NCI-H2227 (cell line): ENCODE data around the gene FZR1.

Experiments
- DNase-seq: peaks from one replicate; lab custom pipeline; 2025; ENCODE audit not compliant: unreplicated experiment; lab: John Stamatoyannopoulos, UW

Gene FZR1

DNA sequence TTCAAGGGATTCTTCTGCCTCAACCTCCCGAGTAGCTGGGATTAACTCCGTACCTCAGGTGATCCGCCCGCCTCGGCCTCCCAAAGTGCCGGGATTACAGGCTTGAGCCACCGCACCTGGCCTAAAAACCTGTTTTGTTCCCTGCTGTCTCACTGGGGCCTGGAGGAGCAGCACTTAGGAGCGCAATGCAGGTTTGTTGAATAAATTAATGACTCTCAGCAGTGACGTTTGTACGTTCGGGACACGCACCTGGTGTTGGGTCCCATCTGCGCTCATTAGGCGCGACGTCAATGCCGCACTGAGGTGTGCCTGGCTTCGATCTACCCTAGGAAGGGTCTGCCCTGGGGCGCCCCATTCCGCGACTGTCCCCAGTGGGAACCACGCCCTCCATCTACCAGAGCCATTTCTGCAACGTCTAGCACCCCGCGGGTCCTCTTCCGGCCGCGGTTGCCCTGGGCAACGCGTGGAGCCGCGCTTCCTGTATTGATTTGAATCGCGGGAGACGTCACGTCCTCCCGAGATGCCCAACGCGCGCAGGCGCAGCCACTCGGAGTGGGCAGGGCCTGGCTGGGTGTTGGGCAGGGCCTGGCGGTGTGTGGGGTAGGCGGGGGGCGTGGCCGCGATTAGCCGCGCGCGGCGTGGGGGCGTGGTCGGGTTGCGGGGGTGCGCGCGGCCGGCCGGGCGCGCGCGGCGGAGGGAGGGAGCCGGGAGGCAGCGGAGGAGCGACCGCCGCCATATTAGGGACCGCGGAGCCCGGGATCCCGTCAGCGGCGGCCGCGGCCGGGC, at the start of gene FZR1:
TSS of gene FZR1 (plus strand) at position 714 of the 786 bp plus-strand sequence. CDS start 16,679 bp downstream, outside the sequence.
- peak; percentile 98 for DNase-seq

DNA sequence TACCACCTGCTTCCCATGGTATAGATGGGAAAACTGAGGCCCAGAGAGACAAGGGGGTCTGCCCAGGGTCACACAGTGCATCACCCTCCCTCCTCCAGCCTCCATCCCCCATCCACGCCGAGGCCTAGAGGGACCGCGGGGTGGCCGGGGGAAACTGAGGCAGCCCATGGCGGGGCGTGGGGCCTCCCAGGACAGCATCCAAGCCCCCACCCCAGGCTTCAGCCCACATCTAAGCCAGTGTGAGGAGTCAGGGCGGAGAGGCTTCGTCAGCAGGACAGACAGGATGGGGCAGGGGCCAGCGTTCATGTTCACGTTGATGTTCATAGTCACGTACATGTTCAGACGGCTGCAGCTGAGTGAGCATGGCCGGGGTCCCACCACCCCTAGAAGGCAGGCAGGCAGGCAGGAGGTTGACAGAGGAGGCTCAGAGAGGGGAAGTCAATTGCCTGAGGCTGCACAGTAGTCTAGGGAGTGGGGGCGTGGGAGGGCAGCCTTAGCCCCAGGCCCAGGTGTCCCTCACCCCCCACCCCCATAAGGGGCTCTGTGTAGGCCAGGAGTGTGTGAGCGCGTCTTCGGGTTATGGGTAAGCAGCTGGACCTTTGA, 49.1 kb upstream of the FZR1 start:
- DNase-seq: no peak

DNA sequence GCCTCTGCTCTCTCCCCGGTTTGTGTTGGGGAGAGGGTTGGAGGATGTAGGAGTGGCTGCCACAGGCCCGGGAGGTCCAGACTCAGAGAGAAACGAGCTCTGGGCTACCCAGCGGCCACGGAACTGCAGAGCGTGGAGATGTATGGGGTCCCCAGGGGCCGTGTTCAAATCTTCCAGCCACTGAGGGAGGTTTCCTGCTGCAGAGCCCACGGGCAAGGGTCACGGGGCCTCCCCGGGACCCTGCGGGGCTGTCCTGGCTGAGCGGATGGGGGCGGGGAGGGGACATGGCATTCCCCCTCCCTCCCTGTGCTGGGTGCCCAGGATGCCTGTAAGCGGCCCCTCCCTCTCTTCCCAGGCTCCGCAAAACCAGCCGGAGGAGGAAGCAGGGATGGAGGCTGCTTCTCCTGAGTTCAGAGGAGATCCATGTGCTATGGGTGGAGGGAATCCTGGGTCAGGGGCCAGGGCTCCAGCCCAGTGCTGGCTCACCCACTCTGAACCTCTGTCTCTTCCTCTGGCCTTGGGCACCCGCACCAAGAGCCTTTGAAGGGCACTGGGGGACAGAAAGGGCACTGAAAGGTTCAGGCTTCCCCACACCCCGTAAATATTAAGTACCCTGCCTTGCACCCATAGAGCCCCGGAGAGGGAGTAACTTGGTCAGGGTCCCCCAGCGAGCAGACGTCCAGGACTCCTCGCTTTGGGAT, 48.4 kb upstream of the FZR1 start:
- no peak for DNase-seq

DNA sequence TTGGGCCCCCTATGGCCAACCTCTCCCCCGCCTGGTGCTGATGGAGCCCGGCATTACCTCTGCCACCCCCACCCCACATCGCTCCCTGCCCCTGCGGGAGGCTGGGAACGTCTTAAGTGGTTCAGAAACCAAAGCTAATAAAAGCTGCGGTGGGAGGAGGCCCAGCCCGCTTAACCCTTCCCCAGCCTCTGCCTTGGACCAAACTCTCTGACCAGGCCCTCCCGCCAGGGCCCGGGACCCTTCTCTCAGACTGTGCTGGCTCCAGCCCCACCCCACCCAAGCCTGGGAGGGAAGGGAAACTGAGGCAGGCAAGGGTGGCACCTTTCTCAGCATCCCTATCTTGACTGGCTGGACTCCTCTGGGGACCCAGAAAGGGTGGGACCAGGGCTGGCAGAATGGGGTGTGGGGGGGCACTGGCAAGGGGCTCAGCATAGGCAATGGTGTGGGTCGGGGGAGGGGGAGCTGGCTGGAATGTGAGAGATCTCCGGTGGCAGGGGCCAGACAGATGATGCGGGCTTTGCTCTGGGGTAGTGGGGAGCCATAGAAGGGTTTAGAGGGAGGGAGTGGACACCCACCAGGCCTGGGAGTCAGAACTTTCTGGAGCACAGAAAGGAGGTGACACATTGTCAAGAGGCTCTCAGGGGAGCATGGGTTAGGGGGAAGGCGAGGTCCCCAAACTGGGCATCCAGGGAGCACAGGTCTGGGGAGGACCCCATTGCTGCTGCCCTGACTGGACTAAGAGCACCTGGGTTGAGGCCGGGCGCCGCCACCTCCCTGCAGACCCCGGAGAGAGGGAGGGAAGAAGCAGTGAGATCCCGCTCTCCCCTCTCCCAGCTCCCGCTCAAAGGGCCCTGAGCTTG, 47.7 kb upstream of the FZR1 start:
- no peak for DNase-seq

DNA sequence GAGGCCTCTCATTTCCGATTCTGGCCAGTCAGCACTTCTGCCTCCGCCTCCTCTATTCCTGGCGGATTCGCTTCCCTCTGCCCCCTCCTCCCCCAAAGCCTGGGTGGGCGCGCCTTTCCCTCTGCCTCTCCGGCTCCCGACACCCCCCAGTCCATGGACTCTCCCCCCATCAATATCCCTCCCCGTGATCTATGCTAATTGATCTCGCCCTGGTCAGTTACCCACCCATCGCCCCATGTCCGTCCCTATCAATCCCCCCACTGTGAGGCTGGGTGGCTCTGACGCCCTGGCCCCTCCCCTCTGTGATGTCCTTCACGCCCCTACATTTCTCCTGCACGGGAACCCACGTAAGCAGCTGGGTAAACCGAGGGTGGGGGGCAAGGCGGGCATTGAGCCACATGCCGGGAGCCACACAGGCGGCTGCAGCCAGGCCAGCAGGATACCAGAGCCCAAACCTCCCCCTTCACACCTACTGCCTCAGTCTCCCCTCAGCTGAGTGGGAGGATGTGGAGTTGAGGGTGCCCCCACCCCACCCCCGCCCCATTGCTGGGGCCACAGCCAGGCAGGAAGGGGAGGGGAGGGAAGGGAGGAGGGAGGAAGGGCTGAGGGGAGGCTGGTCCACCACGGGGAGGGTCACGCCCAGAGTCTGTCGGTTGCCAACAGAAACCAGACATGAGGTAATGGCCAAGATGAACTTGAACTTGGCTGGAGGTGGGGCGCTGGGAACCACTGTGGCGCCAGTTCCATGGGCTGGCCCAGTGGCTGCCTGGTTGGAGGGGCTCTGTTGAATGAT, 46.8 kb upstream of the FZR1 start:
- no peak for DNase-seq

DNA sequence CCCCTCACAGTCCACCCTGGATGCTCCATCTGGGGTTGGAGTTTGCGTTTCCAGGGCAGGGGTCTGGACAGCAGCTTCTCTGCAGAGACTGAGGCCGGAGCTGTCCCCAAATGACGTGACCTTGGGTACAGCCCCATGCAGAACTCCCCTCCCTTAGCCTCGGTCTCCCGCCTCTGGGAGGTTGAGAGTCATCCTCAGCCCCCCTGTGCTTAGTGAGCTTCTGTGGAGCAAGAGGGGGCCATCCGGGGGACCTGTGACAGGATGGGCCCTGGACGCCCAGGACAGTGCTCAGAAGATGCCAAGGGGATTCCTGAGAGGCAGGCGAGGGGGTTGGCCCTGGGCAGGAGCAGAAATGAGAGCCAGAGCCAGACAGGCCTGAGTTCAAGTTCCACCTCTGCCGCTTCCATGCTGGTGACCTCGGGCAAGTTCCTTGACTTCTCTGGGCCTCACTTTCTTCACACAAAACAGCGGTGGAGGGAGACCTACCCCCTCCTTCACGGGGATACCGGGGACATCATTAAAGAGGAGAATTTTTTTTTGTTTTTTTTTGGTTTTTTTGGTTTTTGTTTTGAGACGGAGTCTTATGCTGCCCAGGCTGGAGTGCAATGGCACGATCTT, 46.0 kb upstream of the FZR1 start:
- no peak for DNase-seq

DNA sequence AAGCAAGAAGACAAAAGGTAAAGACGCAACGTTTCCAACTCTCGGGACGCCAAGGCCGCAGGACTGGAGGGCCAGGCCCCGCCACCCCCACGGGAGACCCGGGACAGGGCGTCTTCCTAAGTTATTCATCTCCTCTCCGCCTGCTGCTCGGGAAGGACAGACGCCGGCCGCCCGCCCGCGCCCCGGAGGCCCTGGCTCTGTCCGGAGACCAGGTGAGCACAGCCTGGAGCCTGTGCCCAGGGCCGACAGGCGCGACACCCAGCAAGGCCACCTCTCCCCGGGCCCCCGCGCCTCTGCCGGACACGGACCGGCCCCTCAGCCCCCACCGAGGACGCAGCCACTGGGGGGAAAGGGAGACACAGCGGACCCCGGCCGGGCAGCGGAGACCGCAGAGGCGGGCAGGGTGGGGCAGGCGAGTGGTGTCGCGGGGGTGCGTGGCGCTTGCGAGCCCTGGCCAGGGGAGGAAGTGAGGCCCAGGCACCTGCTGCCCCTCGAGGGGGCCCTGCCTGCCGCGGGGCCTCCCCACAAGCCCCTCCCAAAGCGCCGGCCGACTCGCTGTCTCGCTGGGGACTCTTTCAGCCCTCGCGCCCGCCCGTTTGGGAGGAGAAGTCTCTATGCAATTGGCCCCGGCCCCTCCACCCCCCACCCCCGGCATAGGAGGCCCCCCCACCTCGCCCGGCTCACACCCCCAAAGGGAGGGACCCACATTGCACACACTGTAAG, 43.0 kb upstream of the FZR1 start:
- no peak for DNase-seq

DNA sequence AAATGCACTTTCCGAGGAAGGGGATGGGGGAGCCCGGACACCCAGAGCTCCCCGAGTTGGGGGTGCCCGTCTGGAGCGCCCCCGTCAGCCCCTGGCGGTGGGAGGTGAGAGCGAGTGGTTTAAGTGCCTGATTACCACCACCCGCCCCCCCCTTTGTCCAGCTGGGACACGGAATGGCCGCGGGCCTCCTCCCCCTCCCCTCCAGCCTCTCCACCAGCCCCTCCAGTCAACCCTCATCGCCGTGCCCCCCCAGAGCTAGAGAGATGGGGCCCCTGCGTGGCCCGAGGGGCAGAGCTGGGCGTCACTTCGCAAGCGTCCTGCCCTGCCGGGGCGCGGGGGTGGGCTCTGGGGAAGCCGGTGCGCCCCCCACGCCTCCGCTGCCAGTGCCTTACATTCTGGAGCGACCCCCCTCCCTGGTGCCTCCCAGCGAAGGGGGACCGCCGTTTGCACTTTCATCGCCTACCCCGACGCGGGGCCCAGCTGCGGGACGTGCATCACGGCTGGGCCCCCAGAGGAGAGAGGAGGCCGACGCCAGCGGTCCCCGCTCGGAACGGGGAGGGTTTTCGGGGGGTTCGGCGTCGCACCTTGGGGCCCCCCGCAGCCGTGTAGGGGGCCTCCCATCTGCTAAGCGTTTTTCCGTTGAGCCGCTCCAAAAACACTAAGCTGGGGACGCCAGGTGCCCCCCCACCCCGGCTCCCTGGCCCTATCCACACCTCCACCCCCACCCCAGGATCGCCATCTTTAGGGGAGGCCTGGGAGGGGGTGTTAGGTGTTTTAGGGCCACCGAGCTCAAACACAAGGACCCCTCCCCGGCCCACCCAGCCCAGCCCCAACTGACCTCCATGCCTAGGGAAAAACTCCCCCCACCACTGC, 42.2 kb upstream of the FZR1 start:
- no peak for DNase-seq

DNA sequence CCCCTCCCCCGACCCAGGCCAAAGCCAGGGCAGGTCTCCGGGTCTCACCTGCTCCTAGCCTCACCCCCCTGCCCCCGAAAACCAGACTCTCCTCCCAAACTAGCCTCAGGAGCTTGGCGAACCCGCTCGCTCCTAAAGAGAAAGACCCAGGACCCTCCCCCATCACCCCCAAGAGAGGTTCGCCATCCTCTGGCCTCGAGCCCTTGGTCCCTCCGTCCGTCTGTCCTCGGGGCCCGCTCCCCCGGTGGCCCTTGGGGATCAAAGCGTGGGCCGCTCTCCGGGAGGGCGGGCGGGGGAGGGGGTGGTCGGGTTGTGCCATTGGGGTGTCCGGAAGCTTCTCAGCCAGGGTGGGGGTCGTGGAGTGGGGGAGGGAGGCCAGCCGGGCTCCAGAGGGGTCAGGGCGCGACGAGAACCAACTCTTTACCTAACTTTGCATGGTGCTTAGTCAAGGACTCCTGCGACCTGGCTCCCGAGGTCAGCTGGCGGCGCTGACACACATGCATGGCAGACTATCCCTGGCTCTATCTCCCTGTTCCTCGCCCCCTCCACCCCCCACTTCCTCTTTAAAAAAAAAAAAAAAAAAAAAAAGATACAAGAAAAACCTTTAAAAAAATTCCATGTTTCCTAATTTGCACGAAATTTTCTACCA, 41.4 kb upstream of the FZR1 start:
- no peak for DNase-seq

DNA sequence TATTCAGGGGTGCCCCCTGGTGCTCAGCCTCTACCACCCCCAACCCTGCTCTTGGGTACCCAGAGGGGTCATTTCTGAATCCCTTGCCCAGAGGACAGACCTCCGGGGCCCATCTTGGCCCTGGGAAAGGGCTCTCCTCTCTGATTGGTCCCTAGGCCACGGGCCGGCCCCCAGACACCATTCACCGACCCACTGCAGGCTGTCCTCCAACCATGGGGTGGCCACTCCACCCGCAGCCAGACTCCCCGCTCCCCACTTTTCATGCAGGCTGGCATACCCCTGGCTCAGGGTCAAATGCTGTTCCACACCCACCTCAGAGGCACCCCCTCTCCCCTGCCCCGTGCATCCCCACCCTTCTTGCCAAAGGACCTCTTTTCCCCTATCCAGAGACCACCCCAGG, 40.6 kb upstream of the FZR1 start:
- DNase-seq: no peak

DNA sequence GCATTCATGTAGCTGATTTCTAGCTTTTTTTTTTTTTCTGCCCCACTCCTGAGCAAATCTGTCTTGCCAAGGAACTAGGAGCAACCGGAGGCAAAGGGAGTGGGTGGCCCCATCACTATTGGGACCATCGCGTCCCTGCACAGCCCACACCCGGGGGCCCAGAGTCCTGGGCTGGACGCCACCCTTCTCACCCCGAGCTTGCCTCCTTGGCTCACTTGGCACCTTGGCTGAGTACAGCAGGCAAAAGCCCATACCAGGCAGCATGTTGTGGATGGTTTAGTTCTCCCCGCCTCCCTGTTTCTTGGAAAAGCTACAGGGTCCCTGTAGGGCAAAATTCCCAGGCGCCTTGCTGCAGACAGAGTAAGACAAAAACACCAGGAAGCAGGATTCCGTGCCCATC, 39.5 kb upstream of the FZR1 start:
- DNase-seq: no peak

DNA sequence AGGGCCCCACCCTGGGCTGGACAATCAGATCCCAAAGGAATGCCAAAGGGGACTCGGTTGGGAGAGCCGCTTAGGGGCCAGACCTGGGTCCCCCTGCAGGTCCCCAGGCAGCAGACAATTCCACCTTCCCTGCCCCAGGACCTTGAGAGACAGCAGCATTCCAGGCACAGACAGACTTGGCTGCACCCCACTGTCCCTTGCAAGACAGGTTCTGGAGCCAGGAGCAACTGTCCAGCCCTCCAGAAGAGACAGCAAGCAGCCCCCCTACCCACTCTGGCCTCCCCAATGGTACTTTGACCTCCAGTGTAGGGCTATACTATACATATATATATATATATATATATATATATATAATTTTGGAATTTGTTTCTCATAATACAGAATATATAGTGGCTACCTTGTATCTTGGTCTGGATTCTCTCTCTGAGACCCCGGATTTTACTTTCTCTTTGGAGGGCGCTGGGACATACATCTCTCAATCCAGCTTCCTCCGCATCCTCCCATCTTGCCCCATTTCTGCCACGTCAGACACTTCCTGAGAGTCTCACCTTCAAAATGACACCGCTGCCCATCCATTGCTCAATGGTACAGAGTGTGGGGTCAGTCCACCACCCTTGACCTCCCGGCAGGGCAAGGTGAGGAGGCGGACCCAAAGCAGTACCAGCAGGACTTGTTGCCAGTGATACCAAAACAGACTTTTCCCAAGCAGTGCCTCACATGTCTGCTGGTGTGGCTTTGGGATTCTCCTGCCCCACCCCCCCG, 38.5 kb upstream of the FZR1 start:
- DNase-seq: no peak

DNA sequence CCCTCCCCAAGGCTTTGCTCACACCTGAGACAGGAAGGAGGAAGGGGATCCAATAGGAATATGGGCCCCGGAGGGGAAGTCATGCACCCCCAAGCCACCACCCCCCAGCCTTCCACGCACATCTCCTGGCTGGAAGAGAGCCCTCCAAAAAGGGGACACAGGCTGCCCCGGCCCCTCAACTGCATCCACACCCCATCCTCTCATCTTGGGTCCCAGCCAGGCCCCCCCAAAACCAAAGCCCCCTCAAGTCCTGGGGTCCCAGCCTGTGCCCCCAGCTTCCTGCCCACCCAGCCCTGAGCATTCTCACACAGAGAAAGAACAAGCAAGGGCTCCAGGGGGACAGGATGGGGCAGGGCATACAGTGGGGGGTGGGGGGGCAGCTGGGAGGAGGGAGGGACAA, 37.9 kb upstream of the FZR1 start:
- no peak for DNase-seq

DNA sequence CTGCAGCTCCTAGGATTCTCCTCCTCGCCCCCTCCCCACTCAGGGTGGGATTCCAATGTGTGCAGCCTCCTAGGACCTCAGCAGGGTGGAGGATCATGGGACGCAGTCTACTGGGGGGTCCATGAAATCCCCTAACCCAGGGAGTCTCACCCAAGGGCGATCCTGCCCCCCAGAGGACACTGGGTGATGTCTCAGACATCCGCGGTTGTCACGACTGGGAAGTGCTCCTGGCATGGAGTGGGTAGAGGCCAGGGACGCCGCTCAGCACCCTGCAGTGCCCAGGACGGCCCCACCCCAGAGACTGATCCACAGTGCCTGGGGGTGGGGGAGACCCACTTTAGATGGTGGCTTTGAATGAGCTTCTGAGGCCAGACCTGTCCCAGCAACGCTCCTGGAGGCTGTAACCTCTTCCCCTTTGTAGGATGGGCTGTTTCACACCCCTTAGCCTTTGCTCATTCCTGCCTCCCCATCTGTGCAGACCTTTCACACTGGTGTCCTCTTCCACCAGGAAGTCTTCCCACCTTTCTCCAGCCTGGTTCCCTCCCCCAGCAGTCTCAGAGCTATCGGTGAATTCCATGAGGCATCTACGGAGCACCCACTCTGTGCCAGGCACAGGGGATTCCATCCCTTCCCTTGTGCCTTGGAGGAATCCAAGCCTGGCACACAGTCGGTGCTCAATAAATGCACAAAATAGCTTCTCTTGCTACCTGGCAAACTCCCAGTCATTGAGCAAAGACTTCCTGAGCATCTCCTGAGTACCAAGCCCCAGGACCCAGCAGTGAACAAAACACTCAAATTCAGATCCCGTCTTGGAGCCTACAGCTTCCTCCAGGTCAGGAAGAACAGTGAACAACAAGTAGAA, 36.2 kb upstream of the FZR1 start:
- no peak for DNase-seq

DNA sequence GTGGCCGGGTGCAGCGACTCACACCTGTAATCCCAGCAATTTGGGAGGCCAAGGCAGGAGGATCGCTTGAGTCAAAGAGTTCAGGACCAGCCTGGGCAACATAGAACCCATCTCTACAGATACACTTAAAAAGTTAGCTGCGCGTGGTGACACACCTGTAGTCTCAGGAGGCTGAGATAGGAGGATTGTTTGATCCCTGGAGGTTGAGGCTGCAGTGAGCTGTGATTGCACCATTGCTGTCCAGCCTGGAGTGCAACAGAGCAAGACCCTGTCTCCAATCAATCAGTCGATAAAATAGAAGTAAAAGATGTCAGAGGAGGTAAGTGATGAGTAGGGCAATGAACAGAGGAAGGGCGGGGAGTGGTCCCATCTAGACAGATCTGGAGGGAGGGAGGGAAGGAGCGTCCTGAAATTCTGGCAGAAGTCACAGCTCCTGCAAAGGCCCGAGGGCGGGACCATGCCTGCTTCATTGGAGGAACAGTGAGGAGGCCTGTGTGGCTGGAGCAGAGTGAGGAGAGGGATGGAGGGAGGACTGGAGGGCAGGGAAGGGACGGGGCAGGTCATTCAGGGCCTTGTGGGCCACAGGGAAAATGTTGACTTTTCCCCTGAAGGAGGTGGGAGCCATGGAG, 35.5 kb upstream of the FZR1 start:
- no peak for DNase-seq
